GM19023 (cell line): Measurements from ENCODE around the gene TFAP2B.

Experiments
- ATAC-seq: cut with Tn5 transposase; IDR thresholded peaks from one replicate; pipeline ENCODE4 v1.9.1; 2021; ENCODE audit warnings: mild to moderate bottlenecking, moderate library complexity; ENCODE audit not compliant: unreplicated experiment

The TFAP2B gene

DNA sequence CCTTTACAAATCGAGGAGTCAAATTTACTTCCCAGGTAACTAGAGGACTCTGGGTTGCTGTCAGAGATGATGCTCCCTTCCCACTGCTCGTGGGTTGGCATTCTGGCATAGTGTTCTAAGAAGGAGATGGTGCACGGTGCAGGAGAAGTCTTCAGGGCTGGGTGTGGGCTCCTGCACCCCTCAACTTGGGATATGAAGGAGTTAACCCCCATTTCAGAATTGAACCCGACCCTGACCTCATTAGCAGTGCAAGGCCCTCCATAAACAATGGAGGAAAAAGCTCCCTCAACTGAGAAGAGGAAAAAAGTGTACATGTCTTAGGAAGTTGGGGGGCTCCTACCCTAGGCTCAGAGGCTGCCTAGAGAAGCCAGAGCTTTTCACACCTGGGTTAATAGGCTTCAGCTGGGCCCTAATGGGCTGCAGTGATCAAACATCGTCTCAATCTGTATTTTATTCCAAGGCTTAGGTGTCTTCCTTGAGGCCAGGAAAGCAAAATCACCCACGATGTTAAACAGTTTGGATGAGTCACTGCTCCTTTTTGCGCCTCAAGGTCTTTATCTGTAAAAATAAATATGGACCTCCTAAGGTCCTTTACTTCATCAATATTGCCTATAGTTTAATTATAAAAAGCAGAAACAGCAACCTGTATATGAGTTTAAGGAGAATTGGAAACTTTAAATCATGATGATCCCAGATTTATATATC lies 29.4 kb downstream of the TFAP2B start:
- no peak for ATAC-seq

DNA sequence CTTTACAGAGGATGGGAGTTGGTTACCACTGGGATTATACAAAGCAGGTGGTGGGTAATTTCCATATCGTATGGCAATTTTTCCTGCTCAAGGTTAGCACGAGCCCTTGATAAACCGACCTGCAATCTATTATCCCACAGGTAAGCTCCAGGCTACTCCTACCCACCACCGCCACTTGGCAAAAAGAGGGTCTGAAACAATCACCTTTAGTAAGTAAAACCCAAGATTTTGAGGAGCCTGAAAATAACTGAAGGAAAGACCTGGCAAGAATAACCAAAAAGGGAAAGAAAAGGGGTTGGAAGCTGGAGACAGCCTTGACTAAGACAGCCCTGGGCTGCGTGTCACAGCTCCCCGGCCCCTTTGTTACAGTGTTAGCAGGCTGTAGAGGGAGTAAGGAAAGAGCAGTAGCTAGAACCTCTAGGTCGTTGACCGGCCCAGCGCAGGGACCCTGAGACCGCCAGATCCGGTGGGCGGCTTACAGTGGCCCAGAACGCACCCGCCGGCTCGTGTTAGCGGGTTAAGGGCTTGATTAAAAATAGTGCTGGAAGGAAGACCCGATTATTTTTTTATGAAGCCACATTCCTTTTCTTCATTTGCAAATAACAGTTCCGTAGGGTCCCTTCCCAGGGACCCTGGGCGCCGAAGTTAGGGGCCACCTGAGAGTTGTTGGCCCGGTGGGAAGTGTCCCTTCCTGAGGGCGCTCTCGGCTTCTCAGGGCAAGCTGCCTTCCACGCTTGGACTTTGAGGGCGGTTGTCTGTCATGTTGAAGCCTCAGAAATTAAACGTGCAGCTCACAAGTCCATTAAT lies 30.5 kb downstream of the TFAP2B start:
- ATAC-seq = no peak

DNA sequence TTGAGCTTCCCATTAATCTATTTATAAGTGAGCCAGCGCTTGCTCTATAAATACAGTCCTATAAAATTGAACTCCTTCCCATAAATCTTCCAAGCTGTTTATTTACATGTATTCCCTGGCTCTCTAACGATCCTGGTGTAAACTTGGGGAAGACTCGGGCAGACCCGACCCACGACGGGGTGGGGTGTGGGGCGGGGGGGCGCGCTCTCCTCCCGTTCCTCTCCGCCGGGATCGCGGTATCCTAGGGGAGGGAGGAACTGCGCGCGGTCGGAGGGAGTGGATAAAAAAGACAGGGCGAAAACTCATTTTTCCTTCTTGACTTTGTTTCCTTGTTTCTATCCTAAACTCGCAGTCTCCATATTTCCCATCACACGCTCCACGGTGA lies 31.1 kb downstream of the TFAP2B start:
- no peak for ATAC-seq

DNA sequence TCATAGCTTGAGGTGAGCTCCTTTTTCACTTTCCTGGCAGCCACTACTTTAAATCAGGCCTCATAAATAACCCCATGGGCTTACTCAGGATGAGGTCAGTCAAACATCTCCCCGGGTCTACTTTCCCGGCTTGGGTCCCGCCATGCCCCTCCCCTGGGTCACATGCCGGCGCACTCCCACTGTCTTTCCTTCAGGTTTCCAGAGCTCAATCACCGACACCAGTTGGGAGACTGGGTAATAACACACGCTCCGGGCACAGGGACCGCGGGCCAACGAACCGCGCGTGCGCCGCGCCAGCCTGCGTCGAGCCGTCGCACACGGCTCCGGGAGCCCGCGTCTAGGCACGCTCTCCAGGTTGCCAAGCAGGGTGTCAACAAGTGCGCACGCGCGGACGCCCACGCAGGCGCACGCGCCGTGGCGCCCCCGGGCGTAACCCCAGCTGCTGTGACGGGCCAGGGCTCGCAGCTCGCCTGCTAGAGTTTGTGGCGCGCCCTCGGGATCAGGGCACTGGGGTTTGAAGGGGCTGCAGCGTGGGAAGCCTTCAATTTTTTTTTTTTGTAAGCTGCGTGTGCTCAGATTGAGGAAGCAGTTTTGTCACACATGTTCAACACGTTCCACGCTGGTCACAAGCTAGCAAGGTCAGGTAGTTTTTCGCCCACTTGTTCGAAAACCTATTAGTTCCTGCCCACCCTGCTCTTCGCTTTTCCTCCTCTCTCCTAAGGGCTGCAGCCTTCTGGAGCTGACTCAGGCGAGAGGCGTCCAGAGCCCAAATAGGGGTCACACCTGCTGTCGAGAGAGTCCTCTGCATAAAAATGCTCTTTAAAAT lies 31.8 kb downstream of the TFAP2B start:
- ATAC-seq = no peak

DNA sequence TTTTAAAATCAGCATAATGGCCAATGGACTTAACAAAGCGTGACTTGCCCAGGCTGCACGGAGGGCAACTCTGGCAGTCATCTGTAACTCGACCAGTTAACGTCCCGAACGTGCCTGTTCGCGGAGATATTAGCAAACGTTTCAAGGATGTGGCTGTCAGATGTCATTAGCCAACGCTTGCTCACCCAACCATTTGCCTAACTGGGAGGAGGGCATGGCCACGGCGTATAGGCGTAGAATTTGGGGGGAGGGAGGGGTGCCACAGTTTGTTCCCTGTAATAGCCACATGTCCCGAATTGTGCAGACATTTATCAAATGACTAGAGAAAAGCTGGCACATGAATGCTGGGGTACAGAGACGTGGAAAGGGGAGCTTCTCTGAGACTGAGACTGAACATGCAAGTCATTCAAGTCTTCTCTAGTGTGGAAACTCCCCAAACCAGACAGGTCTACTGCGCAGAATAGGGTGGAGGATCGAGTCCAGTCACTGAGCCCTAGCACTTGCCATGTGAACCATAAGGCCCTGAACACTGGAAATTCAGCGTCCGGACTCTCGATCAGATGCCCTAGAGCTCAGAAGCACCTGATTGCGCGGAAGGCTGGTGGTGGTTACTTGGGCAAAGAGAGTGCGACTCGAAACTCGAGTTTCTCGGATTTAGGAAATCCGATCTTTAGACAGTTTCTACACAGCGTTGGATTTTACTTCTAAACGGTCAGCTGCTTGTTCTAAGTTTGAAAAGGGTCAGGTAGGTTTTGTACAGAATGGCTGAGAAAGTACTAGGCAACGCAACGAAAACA lies 32.6 kb downstream of the TFAP2B start:
- no peak for ATAC-seq

DNA sequence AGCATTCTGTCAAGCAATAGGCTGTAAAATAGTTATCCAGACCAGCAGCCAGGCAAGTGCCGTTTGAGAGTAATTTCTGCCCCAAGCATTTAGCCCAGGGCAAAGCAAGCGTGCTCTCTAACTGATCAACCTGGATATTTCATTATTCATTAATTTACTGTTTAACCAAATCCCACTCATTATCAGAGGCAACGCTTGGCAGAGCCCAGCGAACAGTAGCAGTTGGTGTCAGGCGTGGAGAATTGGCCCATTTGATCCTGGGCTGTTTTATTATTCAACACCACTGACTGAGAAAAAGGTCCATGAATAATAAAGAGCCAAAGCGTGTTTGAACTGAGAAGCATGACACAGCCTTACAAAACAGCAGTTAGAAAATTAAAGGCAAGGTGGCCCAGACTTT lies 35.3 kb downstream of the TFAP2B start:
- ATAC-seq = no peak

DNA sequence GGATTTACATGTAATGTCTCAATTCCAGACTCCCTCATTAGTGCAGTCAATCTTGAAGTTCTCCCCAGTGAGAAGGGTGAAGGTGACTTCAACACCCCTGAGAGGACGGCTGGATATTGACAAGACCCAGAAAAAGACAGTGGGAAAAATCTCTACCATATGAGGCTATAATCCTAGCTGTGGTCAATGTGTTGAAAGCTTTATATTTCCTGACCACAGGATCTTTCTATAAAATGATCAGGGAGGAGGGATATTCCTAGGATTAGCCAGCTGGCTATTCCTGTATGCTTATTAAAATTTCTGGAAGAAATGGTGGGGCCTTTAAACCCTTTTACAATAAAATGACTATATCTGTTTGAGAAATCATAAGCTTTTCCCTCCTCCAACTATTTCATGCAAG lies 43.0 kb downstream of the TFAP2B start:
- ATAC-seq = no peak

DNA sequence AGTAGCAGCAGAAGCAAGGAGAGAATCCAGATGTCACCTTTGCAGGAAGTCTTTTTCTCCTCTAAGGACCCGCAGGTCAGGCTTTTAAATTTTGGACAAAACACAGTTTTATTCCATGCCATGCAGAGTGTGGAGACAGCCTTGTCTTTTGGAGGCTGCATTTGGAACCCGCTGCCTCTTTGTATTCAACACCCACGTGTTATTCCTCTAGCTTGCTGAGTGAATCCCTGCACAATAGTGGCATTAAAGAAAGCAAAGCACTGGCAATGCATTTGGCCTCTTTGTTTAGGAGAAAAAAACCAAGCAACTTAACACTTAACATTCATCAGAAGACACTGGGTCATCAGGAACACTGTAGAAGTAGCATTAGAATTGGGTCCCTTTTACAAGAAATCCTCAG lies 43.5 kb downstream of the TFAP2B start:
- no peak for ATAC-seq

DNA sequence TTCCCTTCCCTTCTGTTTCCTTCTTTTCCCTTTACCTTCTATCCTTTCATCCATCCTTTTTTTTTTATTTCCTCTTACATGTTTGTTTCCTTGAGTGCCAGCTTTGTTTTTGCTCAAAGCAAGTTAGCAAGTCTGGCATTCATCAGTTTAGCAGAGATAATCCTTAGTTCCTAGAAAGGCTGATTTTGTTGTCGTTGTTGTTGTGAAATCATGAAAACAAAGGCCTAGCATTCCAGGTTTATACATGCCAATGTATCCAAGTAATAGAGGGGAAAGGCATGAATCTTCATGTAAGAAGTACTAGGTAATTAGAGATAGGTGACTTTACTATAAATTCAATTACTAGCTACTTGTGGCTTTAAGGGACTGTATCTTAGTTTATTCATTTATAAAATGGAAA lies 45.9 kb downstream of the TFAP2B start:
- ATAC-seq = no peak

GRCh38 chr6:50868466-50868865 lies 49.8 kb downstream of the TFAP2B start:
- ATAC-seq = no peak

DNA sequence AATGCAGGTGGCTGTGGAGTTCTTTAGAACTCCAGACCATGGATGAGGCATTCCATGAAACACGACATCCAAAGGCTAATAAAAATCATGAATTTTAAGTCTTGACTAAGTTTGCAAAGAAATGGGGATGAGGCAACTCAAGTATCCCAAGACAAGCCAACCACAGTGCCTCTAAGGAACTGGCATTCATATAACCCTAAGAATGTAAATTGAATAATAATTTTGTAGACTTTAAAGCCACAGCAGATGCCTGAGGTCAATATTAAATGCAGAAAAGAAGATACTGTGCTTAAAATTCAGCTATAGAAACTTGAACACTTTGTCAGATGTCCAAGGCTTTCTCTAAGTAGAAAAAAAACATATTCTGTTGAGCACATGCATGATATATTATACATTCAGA lies 54.5 kb downstream of the TFAP2B start:
- no peak for ATAC-seq

DNA sequence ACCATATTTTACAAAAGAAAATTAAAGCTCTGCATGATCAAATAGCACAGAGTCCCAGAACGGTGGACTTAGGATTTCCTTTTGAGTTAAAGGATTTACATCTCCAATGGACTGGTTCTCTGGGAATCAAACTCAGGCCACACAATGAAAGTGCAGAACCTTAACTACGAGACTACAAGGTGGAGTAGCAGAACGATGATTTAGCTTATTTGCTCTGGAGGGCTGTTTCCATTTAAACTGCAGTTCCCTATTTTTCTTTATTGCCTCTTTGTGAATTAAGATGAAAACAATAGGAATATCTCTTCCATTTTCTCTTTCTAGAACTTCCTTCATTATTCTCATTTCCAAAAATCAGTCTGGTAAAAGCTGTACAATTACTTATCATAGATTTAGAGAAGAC lies 65.7 kb downstream of the TFAP2B start:
- ATAC-seq = no peak

DNA sequence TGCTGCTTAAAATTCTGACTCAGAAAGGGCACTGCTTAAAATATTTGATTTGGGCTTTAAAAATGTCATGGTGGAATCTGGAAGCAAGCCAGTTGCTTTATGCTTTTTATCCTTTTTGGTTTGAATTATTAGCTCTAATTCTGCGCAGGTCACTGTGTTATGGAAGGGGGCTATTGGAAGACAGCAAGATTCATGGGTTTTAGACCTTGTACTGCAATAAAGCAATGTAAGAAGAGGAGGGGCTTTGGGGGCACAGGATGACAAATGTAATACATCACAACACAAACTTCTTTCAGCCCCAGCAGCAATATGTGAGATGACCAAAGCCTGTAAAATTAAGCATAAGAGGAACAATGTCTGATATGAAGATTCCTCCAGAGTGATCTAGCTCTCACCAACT lies 68.4 kb downstream of the TFAP2B start:
- no peak for ATAC-seq

- no peak for ATAC-seq
Measured at GRCh38 chr6:50889497-50889896, 70.8 kb downstream of the TFAP2B start.

DNA sequence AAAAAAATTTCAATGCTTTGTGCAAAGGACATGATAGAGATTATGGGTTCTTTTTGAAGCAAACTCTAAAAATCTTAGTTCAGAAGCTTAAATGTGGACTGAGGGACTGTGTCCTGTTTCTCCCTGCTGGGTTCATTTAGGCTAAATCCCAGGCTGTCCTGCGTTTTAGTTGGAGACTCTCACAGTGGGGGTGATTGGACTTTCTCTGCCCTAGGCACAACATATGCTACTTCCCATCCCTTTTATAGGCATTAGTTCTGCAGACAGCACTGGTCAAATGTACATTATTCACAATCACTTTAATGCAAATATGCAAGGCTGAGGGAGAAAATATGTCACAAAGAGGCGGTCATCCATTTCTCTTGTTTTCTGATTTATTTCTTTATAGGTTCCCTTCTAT lies 71.3 kb downstream of the TFAP2B start:
- ATAC-seq = no peak

DNA sequence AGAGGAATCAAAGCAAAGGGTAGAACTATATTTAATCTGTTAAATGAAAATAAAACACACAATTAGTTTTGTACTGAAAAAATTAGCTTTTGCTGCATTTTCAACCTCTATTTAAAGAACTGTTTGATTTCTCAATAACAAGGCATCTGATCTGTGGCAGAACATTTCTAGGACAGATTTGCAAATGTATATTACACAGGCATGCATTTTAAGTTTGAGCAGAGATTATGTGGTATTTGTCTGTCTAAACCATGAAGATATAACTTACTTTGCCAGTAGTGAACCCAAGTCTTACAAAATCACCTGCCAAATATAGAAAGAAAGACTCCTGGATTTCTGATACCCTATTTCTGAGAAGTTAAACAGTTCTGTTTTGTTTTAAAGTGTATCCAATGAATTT lies 71.9 kb downstream of the TFAP2B start:
- no peak for ATAC-seq

GRCh38 chr6:50891290-50891689 lies 72.6 kb downstream of the TFAP2B start:
- ATAC-seq = no peak
